Activated naive CD4-positive, alpha-beta T cell (primary cell): Measurements from ENCODE around the gene RGS18.
"Not testable (repeated sequence)": the region's sequence is repeated elsewhere in the genome, so short reads cannot be mapped to it uniquely, and the experiment has no call there.

Source experiments
- DNase-seq, 4 experiments: peaks; one replicate each; lab custom pipeline; 2025; lab: John Stamatoyannopoulos, UW

The RGS18 gene

GRCh38 chr1:192167011-192167410 lies 8.7 kb downstream of the RGS18 start:
- no peak for DNase-seq

GRCh38 chr1:192167911-192168700 lies 9.8 kb downstream of the RGS18 start:
- no peak for DNase-seq

- no peak for DNase-seq
Observed at GRCh38 chr1:192168964-192169363, 10.7 kb downstream of the RGS18 start.

GRCh38 chr1:192170196-192170984 lies 12.1 kb downstream of the RGS18 start:
- no peak for DNase-seq

- no peak for DNase-seq
Observed at GRCh38 chr1:192171123-192171522, 12.9 kb downstream of the RGS18 start.

- no peak for DNase-seq
Observed at GRCh38 chr1:192175971-192176370, 17.7 kb downstream of the RGS18 start.

- DNase-seq: no peak
Observed at GRCh38 chr1:192183788-192184187, 25.5 kb downstream of the RGS18 start.

- no peak for DNase-seq
Observed at GRCh38 chr1:192186197-192186596, 27.9 kb downstream of the RGS18 start.

GRCh38 chr1:192190066-192190465 lies 31.8 kb downstream of the RGS18 start:
- no peak for DNase-seq

- no peak for DNase-seq
Observed at GRCh38 chr1:192201303-192201702, 43.0 kb downstream of the RGS18 start.

GRCh38 chr1:192224396-192224795 lies 66.1 kb downstream of the RGS18 start:
- no peak for DNase-seq

- DNase-seq: no peak
Observed at GRCh38 chr1:192224846-192225245, 66.6 kb downstream of the RGS18 start.

GRCh38 chr1:192225266-192225665 lies 67.0 kb downstream of the RGS18 start:
- no peak for DNase-seq

GRCh38 chr1:192225703-192226102 lies 67.4 kb downstream of the RGS18 start:
- DNase-seq: no peak

GRCh38 chr1:192227330-192227729 lies 69.1 kb downstream of the RGS18 start:
- no peak for DNase-seq

- not testable (repeated sequence) for DNase-seq
Observed at GRCh38 chr1:192227980-192228379, 69.7 kb downstream of the RGS18 start.

- DNase-seq: no peak
Observed at GRCh38 chr1:192232817-192233417, 74.7 kb downstream of the RGS18 start.

- DNase-seq: no peak
Observed at GRCh38 chr1:192235127-192235526, 76.9 kb downstream of the RGS18 start.
